HG02852 (cell line): ENCODE measurements around the gene RAB8B.
"Not testable (repeated sequence)": the region's sequence is repeated elsewhere in the genome, so short reads cannot be mapped to it uniquely, and the experiment has no call there.

Experiments
- ATAC-seq: cut with Tn5 transposase; IDR thresholded peaks from one replicate; pipeline ENCODE4 v1.9.1; 2021; ENCODE audit warnings: mild to moderate bottlenecking, moderate library complexity; ENCODE audit not compliant: unreplicated experiment

Gene RAB8B

GRCh38 chr15:63233667-63234423 lies 44.4 kb downstream of the RAB8B start:
- no peak for ATAC-seq

DNA sequence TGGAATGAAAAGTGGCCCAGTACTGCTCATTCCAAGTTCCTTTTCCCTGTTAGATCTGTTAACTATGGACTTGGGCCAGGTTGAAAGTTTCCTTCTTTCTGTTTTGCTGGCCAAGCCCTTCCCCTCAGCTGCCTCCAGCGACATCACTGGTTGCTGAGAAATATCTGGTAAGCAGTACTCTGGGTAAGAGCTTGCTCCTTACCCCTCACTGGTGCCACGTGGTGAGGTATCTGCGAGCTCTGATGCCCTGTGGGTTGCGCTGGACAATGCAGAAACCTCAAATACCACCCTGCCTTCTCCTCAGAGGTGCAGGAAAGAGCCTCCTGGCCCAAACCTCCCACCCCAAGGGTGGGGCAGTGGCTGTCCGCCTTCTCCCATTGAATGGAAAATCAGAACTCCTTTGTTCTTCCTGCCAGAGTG lies 45.1 kb downstream of the RAB8B start:
- no peak for ATAC-seq

DNA sequence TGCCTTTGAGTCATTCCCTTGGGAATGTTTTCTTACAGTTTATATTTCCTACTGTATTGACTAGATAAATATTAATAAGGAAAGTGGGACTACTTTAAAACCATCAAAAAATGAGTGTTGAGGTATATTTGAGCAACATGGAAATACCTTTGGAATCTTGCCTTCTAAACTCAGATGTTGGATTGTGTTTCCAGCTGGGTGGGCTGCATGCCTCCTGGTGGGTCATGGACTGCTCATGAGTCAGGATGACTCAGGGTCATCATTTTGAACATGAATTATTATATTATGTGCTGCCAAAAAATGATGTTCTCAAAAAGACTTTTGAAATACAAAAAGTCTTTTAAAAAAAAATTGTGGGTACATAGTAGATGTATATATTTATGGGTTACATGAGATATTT lies 46.9 kb downstream of the RAB8B start:
- no peak for ATAC-seq

DNA sequence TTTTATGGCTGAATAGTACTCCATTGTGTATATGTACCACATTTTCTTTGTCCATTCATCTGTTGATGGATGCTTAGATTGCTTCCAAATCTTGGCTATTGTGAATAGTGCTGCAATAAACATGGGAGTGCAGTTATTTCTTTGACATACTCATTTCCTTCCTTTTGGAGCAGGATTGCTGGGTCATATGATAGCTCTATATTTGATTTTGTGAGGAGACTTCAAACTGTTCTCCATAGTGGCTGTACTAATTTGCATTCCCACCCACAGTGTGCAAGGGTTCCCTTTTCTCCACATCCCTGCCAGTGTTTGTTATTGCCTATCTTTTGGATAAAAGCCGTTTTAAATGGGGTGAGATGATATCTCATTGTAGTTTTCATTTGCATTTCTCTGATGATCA lies 47.7 kb downstream of the RAB8B start:
- ATAC-seq: not testable (repeated sequence)

GRCh38 chr15:63238171-63238570 lies 48.8 kb downstream of the RAB8B start:
- no peak for ATAC-seq

DNA sequence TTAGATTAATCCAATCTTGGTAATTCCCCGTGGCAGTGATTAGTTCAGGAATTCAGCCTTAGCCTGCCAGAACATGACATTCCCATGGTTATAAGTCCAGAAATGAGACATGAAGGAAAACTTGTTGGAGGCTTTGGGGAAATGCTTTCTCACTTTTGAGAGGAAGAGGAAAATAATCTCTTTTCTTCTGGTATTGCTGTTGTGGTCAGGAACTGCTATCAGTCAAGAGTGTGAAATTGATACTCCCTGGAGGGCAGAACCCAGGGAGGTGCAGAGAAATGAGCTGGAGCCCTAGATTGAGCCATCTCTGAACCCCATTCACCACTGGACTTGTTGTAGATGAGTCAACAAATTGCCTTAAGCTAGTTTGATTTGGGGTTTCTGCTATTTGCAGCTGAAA lies 49.4 kb downstream of the RAB8B start:
- peak; percentile 56 for ATAC-seq

DNA sequence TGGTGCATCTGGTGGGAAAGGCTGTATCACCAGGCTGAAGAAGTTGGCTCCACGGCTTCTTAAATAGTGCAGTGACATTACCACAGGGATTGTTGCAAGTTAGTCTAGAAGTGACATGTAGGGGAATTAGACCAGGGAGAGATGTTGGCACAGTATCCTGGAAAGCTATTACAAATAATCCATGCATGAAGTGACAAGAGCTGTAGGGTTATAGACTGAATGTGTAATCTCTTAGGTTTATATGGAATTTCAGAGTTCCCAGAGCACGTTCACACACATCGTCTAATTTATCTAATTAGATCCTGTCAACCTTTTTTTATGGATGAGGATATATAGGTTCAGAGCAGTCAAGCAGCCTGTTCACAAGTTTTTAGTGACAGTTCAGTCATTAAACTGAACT lies 50.7 kb downstream of the RAB8B start:
- no peak for ATAC-seq

DNA sequence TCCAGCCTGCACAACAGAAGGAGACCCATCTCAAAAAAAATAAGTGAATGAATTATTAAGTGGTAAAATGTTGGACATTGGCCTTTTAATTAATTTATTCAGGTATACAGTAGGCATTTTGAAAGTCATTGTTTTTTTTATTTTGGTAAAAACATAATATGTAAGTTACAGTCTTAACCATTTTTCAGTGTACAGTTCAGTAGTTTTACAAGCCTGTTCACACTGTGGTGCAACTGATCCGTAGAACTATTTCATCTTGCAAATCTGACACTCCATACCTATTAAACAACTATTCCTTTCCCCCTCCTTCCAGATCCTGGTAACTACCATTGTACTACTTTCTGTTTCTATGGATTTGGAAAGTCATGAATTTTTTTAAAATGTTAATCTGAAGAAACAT lies 51.9 kb downstream of the RAB8B start:
- no peak for ATAC-seq

DNA sequence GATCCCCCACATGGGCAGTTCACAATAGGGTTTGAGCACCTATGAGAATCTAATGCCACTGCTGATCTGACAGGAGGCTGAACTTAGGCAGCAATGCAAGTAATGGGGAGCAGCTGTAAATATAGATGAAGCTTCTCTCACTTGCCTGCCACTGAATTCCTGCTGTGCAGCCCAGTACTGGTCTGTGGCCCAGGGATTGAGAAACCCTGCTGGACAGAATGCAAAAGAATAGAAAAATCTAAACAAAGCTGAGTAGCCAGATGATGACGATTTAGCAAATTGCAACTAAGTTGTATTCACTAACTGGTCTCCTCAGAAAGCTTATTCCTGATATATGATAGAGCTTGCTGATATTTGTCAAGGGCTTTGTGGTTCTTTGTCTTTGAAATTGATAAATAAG lies 53.7 kb downstream of the RAB8B start:
- ATAC-seq: no peak

DNA sequence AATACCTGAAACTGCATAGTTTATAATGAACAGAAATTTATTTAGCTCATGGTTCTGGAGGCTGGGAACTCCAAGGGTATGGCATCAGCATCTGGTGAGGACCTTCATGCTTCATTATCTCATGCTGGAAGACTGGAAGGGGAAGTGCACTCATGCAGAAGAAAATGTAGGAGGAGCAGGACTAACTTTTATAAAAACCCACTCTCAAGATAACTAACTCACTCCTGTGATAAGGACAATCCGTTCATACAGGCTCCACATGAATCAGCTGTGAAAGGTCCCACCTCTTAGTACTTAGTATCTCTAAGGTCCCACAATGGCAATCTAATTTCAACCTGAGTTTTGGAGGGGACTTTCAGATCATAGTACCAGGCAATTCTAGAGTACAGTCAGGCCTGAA lies 54.4 kb downstream of the RAB8B start:
- no peak for ATAC-seq

DNA sequence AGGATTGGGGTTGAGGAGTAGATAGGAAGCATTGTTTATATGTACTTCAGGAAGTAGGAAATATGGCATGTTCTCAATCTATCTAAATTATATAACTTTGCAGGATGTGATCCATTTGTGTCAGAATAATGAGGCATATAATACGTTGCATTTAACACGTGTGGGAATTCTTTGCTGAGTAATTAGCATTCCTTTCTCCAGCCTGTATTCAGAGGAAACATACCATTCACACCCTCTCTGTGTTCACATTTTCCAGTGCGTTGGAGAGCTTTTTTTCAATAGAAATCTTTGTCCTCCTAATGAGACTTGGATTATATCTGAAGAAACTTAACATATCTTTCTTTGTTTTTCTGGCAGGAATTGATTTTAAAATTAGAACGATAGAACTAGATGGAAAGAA lies 55.0 kb downstream of the RAB8B start:
- ATAC-seq: no peak

- no peak for ATAC-seq
Measured at GRCh38 chr15:63244976-63245645, 55.7 kb downstream of the RAB8B start.

DNA sequence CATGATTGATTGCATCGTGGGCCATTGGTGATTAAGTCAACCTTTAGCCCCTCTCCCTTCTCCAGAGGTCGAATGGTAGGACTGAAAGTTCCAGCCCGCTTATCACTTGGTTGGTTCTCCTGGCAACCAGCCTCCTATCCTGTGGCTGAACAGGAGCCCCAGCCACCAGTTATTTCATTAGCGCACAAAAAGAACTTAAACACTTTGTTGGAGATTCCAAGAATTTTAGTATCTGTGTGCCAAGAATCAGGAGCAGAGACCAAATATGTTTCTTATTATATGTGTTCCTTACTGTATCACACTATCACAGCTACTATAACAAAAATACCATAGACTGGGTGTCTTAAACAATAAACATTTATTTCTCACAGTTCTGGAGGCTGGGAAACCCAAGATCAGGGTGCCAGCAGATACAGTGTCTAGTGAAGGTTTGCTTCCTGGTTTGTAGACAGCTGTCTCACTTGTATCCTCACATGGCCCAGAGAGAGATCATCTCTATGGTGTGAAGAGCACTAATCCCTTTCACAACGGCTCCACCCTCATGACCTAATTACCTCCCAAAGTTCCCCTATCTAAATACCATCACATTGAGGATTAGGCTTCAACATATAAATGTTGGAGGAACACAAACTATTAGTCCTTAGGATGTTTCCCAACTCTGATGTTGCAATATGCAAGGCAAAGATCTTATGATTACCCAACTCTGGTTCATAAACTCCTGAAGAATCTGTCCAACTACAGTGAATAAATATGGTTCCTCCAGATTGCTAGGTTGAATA lies 57.5 kb downstream of the RAB8B start:
- ATAC-seq: no peak

GRCh38 chr15:63250312-63250965 lies 61.0 kb downstream of the RAB8B start:
- no peak for ATAC-seq

DNA sequence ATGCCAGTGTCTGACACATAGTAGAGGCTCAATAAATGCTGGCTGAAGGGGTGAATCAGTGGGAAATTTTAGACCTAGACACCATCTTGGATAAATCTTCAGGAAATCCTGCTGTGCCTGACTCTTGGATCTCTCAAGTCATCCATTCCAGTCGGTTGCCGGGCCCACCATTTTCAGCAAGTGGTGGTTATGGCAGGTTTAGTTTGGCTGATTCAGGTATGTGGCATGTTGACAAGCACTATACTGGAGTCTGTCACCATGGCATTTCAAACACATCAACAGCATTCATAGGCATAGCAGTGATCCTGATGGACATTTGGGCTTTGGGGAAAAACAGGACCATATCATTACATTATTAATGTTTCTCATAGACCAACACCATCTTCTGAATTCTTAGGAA lies 62.3 kb downstream of the RAB8B start:
- no peak for ATAC-seq

DNA sequence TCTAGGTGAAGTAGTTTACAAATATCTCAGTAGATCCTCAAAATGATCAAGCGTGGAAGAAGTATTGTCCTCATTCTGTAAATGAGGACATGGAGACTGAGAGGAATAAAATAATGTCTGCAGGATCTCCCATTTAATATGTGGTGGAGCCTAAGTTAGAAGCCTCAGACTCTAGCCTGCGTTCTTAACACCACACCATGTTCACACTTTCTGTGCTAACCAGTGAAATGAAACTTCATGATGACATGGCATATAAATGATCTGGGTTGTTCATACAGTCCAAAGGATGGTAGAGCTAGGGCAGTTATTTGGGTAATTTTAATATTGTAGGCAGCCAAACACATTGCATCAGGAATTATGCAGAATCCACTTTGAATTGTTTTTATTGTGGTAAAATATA lies 62.9 kb downstream of the RAB8B start:
- ATAC-seq: no peak

GRCh38 chr15:63254991-63255390 lies 65.6 kb downstream of the RAB8B start:
- no peak for ATAC-seq

DNA sequence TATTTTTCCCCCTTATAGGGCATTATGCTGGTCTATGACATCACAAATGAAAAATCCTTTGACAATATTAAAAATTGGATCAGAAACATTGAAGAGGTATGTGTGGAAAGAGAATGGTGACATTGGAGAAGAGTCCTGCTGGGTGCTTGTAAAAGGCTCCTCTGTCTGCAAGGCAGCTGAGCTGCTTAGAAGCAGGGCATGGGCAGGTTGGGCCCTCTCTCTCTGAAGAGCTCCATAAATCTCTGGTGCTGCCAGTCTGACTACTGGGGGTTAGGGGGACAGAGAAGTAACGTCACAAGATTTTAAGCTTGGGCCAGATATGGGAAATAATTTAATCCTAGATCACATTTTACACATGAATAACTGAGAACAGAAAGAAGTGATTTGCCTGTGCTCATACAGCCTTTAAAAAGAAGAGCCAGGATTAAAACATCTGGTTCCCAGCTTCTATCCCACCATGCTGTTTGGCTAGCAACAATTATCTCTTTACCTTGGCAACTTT lies 66.1 kb downstream of the RAB8B start:
- ATAC-seq: no peak

DNA sequence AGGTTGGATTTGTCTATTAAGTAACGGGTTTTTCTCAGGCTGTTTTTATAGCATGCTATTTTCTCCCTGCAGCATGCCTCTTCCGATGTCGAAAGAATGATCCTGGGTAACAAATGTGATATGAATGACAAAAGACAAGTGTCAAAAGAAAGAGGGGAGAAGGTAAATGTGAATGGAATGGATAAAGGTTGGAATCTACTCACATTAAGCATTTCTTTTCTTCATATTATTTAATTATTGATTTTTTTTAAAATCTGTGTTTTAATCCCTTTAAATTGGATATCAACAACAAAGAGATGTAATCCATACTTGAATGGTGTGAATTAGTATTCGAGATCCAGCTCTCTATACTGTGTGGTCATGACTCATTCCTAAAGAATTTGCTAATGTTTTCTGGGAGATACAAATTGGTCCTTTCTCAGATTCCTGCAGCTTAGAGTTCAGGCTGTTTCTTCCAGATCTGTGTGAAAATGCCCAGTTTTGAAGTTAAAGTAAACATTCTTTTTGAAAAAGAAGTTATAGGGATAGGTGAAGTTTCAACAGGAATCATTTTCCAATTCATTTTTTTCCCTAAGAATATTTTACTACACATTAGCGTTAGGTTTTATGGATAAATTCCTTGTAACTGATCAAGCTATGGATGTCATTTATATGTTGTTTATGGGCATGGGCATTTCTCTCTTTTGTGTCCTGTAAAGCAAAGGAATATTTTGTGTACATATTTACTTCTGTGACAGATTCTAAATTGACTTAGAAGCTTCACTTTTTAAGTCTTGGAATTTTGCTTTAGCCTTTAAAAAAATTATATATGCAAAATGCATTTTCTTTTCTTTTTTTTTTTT lies 67.2 kb downstream of the RAB8B start:
- ATAC-seq: no peak

DNA sequence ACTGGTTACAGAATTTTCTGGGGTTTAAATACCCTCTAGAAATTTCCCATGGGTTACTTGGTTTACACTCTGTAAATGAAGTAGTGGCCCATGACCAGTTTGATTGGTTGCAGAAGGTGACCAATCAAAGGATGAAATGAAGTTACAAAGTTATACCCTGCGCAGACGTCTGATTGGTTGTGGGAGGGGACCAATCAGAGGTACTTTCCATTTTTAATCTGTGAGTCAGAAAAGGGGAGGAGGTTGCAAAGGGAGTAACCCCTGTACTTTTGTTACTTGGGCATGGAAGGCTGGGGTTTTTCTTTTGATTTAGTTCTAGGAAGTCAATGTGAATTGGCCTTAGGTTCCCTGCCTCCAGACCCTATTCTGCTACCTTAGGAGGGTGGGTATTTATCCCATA lies 69.3 kb downstream of the RAB8B start:
- no peak for ATAC-seq
